ENCODE data around the gene IL34. TPM values are rescaled to one million over a fixed set of nuclear protein-coding genes. Genes with fewer than 3 reads are reported as not detected.

Gene IL34
- total and polyA plus RNA-seq, 2 of the 8 experiments (the other 6 are each of a cell fraction or from before 2014, with no cell fraction given), result 4.6 to 5.6 TPM

- no peak for TF ChIP-seq CHD7 (IDR thresholded peaks at IDR 0.05; ENCODE audit: insufficient replicate concordance, low read length)
- no peak for TF ChIP-seq NANOG (IDR thresholded peaks at IDR 0.05; ENCODE audit: insufficient read depth, low read depth, low read length, poor library complexity, severe bottlenecking)
- TF ChIP-seq ASH2L (IDR thresholded peaks at IDR 0.05; ENCODE audit: low read length), result no peak
- no peak for TF ChIP-seq TEAD4 (IDR thresholded peaks at IDR 0.05; ENCODE audit: low read depth, low read length)
- TF ChIP-seq GTF2F1 (IDR thresholded peaks at IDR 0.05; ENCODE audit: borderline replicate concordance, low read depth, low read length), result no peak
- TF ChIP-seq TAF1 (IDR thresholded peaks at IDR 0.05; ENCODE audit: low read depth, low read length), result no peak
- no peak for TF ChIP-seq SRF (IDR thresholded peaks at IDR 0.05; ENCODE audit: low read depth, low read length)
- no peak for TF ChIP-seq KDM5A (IDR thresholded peaks at IDR 0.05; ENCODE audit: low read length)
These were observed 54.0 kb downstream of the IL34 start (continued) for GRCh38 chr16:70700101-70701020.

Measured in H1 (cell line).